HG03095 (cell line): ENCODE measurements around the gene IFIT3.

ENCODE experiments used
- ATAC-seq: cut with Tn5 transposase; IDR thresholded peaks from one replicate; pipeline ENCODE4 v1.9.1; 2021; ENCODE audit warnings: moderate library complexity; ENCODE audit not compliant: unreplicated experiment

The IFIT3 gene

DNA sequence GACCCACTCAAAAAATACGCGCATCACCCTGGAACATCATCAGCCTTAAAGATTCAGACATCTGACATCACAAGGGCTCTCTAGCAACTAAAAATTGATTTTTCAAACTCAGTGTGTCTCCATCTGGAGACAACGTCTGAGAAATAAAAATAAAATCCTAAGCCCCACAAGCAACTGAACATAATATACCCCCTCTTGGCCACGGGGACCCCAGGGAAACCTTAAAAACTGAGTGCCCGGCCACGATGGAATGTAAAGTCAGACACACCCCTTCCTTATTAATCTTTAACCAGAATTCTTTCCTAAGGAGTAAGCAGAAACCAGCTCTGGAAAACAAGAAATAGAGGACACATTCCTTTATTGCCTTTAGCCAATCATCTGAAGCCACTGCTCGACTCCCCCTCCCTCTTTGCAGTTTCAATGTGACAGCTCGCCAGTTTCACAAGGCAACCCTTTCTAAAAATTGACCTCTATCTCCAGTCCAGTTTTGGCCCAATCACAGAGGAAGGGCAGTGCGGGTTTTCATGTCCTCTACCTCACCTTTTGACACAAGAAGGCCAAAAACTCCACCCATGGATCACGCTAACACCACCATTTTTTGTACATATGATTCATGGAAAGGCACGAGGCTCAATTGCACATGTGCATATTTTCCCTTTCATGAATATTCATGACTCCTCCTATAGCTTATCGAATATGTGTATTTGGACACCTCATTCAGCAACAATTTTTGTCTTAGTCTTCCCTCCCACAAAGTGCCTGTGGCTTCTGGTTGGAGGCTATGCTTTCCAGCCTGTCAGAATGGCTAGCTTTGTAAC lies 24.2 kb downstream of the IFIT3 start:
- ATAC-seq = no peak

GRCh38 chr10:89352802-89353201 lies 25.0 kb downstream of the IFIT3 start:
- no peak for ATAC-seq

GRCh38 chr10:89355394-89355931 lies 27.7 kb downstream of the IFIT3 start:
- no peak for ATAC-seq

GRCh38 chr10:89357096-89357495 lies 29.3 kb downstream of the IFIT3 start:
- no peak for ATAC-seq

DNA sequence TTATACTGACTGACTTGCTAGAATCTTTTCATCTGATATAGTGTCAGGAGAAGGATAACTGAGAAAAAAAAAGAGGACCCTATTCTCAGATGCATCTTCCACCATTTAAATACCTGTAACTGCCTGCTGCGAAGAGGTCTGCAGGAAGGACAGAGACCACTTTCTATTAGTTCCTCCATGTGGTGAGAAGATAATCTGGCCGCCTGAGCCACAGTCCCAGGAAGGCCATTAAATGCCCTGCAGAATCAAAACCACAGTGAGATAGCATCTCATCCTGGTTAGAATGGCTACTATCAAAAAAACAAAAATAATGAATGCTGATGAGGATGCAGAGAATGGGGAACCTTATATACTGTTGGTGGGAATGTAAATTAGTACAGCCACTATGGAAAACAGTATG lies 30.2 kb downstream of the IFIT3 start:
- no peak for ATAC-seq

DNA sequence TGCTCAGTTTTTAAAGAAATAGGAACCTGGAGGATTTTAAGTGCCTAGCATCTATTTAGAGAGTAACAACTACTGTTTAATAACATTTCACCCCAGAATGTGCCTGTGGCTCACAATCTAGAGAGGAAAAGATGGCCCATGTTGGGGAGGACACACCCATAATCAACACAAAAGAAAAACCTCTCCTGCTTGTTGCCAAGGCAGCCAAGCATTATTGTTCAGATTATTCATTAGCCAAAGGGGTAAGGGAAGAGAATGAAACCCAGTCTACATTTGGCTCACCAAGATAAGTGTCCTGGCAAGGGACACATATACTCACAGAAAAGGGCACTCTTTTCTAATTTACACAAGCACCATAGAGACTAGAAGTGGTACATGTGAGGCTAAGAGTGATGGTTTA lies 32.4 kb downstream of the IFIT3 start:
- ATAC-seq = no peak

DNA sequence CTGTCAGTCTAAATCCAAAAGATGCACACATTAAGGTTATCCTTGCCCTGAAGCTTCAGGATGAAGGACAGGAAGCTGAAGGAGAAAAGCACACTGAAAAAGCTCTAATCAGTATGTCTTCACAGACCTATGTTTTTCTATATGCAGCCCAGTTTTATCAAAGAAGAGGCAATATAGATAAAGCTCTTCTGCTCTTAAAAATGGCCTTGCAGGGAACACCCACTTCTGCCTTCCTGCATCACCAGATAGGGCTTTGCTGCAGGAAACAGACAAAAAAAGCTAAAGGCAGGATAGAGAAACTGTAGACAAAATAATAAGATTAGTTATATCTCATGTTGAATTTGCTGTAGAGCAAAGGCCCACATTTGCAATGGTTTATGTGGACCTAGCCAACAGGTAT lies 35.1 kb downstream of the IFIT3 start:
- no peak for ATAC-seq

DNA sequence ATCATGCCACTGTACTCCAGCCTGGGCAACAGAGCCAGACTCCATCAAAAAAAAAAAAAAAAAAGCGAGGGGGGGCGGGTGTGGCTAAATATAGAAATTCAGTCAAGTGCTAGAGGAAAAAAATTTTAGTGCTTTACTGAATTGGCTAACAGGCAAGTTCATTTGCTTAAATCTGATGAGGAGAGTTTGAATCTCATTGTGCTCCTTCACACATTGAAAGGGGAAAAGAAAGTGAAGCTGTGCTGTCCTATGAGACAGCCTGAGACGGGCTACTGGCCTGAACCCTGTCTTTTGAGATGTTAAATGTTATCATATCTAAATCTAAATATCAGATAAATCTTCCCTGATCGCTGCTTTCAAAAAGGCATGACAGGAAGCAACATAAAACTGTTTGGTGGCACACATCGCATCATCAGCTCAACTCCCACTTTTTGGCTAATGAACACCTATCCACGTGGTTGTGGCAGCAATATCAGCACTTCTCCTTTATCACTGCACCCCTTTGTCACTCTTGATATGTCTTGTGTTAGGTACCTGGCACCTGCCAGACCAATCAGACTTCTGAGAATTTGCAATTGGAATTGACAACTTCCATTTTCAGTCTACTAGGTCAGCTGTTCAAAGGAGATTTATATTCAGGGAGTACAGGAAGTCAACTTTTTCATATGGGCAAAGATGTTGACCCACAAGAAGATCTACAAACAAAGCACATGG lies 36.1 kb downstream of the IFIT3 start:
- no peak for ATAC-seq

DNA sequence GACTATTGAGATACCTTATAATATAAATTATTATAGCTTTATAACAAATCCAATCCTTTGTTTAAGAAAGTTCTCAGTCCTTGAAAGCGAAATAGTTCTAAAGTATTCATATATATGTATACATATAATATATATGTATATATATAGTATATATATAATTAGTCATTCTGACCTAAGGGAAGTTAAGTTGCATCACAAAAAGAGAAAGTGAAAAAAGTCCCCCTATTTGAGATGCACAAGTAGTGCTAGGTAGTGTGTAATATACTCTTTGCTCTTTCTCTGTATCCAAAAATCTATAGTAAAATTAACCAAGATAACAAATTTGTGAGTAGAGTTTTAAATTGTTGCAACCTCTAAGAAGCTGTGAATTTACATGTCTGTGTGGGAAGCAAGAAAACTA lies 36.7 kb downstream of the IFIT3 start:
- ATAC-seq = no peak

- peak; percentile 46 for ATAC-seq
Observed at GRCh38 chr10:89367529-89367928, 39.7 kb downstream of the IFIT3 start.

DNA sequence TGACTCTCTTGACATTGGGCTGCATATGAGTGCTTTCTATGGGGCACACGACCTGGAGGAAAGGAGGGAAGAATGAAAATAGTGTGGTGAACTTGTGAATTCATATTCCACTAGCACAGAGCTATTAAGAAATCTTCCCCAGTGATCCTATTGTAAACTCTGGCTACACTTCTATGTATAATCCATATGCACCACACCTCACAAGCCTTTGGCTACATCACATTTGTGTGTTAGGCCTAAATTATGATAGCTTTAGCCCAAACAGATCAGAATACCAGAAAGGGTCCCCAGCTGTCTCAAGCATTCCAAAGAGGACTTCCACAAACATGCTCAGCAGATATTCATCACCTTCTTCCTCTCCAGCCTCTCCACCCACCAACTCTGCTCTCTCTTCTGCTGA lies 40.3 kb downstream of the IFIT3 start:
- ATAC-seq = no peak

DNA sequence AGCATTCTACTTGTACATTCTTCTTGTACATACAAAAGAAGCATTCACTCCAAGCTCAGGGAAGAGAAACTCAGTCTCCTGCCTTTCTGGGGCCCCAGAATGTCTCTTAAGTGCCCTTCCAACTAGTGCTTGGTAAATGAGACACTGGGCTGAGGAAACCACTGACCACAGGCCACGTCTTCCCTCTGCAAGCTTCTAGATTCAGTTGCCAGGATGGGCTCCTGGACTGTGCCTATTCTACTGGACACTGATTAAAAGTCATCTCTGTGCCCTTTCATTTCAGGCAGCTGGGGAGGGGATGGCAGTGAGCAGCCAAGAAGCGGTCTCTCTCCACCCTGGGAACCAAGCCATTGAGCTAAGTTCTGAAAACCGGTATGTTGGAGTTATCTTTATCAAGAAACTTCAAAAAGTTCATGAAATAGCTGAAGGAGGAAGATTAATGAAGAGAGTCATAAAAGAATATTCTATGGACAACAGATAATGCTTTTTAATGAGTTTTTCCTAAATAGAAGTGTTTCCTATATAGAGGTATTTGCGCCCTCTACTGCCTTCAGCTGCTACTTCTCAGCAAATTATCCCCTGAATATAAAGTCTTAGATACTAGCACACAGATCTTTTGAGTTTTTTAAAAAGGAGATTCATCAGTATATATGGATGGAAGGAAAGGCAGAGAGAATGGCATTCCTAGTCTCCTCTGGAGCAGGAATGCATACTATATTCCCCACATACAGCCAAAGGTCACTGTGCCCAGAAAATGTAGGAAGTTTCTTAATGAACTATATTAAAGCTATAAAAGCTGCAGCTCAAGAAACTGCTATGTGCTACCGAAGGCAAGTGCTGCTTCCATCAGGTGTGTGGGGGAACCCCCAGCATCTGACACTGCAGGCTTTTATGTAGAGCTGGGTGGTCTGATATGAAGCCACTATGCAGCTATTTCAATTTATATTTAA lies 41.6 kb downstream of the IFIT3 start:
- ATAC-seq = no peak

- ATAC-seq = no peak
Observed at GRCh38 chr10:89371079-89371478, 43.3 kb downstream of the IFIT3 start.

GRCh38 chr10:89371987-89372386 lies 44.2 kb downstream of the IFIT3 start:
- ATAC-seq = no peak

DNA sequence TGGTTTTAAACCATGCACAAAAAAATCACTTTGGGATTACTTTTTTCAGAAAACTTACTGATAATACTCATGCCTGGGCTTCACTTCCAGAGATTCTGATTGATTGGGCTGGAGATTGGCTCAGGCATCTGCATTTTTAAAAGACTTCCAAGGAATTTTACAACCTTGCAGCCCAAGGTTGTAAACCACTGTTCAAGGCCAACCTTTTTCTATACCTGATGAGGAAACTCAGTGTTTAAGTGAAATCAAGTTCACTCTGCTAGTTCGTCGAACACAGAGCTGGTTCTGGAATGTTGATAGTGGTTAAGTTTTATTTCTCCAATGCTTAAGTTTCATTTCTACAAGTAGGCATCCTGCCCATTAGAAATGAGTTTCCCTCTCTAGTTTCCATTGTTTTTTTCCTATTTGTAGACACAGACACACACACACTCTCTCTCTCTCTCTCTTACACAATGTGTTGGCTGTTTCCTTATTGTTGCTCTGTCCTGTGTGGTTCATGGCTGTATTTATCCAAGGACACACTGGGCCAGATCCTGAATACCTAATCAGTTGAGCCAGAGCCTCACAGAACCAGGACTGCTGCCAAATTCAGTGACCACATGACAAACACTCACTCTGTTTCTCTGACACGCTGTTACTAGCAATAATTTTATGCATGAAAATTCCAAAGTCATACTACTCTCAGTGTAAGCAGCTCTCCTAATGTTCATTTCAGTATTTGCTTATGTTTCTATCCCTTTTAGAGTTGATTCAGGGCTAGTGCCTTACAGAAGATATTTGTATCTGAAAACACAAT lies 46.3 kb downstream of the IFIT3 start:
- no peak for ATAC-seq

- ATAC-seq = no peak
Observed at GRCh38 chr10:89374713-89375141, 46.9 kb downstream of the IFIT3 start.

DNA sequence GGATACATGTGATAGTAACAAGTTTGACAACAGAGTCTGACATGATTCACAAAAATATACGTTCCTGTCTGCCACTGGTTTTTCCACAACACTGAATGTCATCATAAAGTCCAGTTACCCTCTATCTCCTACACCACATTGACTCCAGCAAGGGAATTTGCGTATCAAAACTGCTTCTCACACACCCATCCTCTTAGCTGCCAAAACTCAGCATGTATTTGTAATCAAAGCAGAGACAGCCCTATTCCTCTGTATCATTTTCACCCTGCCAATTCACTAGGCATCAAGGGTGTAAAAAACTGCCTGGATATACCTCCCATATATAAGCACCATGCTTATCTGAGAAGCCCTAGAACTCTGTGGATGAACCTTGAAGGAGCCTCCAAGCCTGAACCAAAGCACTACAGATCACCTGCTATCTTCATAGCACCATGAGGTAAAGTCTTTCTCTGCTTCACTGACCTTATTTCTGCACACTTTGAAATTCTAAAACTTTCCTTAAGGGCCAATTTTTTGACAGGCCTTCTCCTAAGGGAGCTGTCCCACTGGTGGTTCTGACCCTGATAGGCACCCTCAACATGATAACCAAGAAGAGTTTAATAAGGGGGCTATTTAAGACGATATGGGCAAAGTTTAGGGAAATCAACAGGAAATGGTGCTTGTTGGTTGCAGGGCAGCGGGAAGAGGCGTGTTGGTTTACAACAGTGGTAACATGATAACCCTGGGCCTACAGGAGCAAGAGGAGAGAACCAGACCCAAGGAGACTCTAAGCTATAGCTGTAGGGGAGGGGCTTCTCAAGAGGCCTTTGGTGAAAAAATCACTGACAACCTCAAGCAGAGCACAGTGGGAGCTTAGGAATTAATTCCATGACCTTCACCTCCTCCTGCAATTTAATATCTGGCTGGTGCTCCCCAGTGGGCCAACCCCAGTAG lies 50.2 kb downstream of the IFIT3 start, which contains the start of gene IFIT1B:
Gene IFIT1B (plus strand): TSS at position 352 of the 933 bp plus-strand sequence. CDS start 80 bp downstream, at position 432.
- ATAC-seq = no peak

- no peak for ATAC-seq
Observed at GRCh38 chr10:89379103-89379502, 51.3 kb downstream of the IFIT3 start.

DNA sequence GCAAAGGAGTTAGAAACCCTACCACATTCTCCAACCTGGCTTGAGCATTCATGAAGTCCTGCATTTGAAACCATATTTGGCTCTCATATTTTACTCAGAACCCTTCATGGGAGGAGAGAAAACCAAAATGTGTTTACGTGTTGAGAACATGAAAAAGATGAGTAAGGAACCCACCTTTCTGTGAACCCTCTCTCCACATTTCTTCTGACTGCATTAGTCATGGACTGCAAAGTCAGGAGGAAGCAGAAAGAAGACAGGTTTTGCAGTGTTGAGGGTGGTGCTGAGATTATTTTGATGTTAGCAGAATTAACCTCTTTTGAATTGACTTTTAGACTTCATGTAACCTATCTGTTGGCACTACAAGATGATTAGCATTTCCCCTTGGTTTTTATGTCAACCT lies 55.0 kb downstream of the IFIT3 start:
- no peak for ATAC-seq
